Neural cell (in vitro differentiated cells): Measurements from ENCODE around the gene SYK. TPM values are rescaled to one million over a fixed set of nuclear protein-coding genes. Genes with fewer than 3 reads are reported as not detected.

Source experiments
- H2AFZ ChIP-seq: fragments of 200-600, 300-800 bp; sonication (generic), shearing (Covaris generic); 2 replicates; pipeline ENCODE4 v1.6.0; 2014; ENCODE audit warnings: low read depth, mild to moderate bottlenecking, antibody characterized with exemption, low read length, moderate library complexity
- H3F3A ChIP-seq: fragments of 200-600 bp; shearing (Covaris generic); 2 replicates; pipeline ENCODE4 v1.6.1; 2016; ENCODE audit warnings: mild to moderate bottlenecking, moderate library complexity, mixed read lengths, antibody characterized with exemption, low read length; ENCODE audit not compliant: insufficient read depth, poor library complexity, severe bottlenecking
- H3K27ac ChIP-seq: fragments of 200-600, 300-800 bp; sonication (generic), shearing (Covaris generic); 2 replicates; pipeline ENCODE4 v1.5.1; 2014; ENCODE audit warnings: mild to moderate bottlenecking, low read length, moderate library complexity
- H3K27me3 ChIP-seq: fragments of 300-800, 200-600 bp; sonication (generic), shearing (Covaris generic); 2 replicates; pipeline ENCODE4 v1.6.0; 2014; ENCODE audit warnings: mild to moderate bottlenecking, low read depth, low read length, moderate library complexity; ENCODE audit not compliant: insufficient read depth
- H3K36me3 ChIP-seq: fragments of 300-800, 200-600 bp; sonication (generic), shearing (Covaris generic); 2 replicates; pipeline ENCODE4 v1.5.1; 2014; ENCODE audit warnings: mild to moderate bottlenecking, antibody characterized with exemption, low read length, moderate library complexity; ENCODE audit not compliant: insufficient read depth
- H3K4me2 ChIP-seq: fragments of 300-800, 200-600 bp; sonication (generic), shearing (Covaris generic); 2 replicates; pipeline ENCODE4 v1.6.0; 2014; ENCODE audit warnings: mild to moderate bottlenecking, low read length
- H3K4me3 ChIP-seq: fragments of 300-800, 200-600 bp; sonication (generic), shearing (Covaris generic); 2 replicates; pipeline ENCODE4 v1.5.1; 2014; ENCODE audit warnings: mild to moderate bottlenecking, low read length, moderate library complexity
- H3K79me2 ChIP-seq: fragments of 200-600 bp; shearing (Covaris generic); replicated peaks from 2 replicates; pipeline ENCODE4 v1.6.0; 2014; ENCODE audit warnings: mild to moderate bottlenecking, low read length, moderate library complexity; ENCODE audit not compliant: insufficient read depth
- H3K9ac ChIP-seq: fragments of 300-800, 200-600 bp; sonication (generic), shearing (Covaris generic); 2 replicates; pipeline ENCODE4 v1.6.1; 2016; ENCODE audit warnings: mild to moderate bottlenecking, low read length, mixed read lengths
- H3K9me2 ChIP-seq: fragments of 200-600 bp; shearing (Covaris generic); 2 replicates; pipeline ENCODE4 v1.6.1; 2016; ENCODE audit warnings: mild to moderate bottlenecking, low read length, mixed read lengths; ENCODE audit not compliant: insufficient read depth
- H3K9me3 ChIP-seq: fragments of 200-600, 300-800 bp; sonication (generic), shearing (Covaris generic); 2 replicates; pipeline ENCODE4 v1.6.1; 2016; ENCODE audit warnings: mild to moderate bottlenecking, mixed run types, low read length, moderate library complexity, mixed read lengths
- H4K20me1 ChIP-seq: fragments of 200-600 bp; shearing (Covaris generic); 2 replicates; pipeline ENCODE4 v1.6.1; 2016; ENCODE audit warnings: mild to moderate bottlenecking, mixed run types; ENCODE audit not compliant: insufficient read depth
- CTCF ChIP-seq: fragments of 450-650 bp; IDR thresholded peaks from 2 replicates; pipeline ENCODE4 v1.5.1; 2014; ENCODE audit warnings: antibody characterized with exemption, mild to moderate bottlenecking, moderate library complexity; ENCODE audit not compliant: poor library complexity, severe bottlenecking
- EP300 ChIP-seq: fragments of 450-650 bp; conservative IDR thresholded peaks from 2 replicates; pipeline ENCODE4 v1.6.1; 2014; ENCODE audit warnings: antibody characterized with exemption, mild to moderate bottlenecking, moderate library complexity; ENCODE audit not compliant: poor library complexity, severe bottlenecking
- EZH2 ChIP-seq: fragments of 200-600, 300-800 bp; shearing (Covaris generic), sonication (generic); IDR thresholded peaks from 2 replicates; pipeline ENCODE4 v1.6.1; 2014; ENCODE audit warnings: antibody characterized with exemption, low read length, borderline replicate concordance, mild to moderate bottlenecking; ENCODE audit not compliant: insufficient read depth, poor library complexity, severe bottlenecking
- MXI1 ChIP-seq: fragments of 450-650 bp; conservative IDR thresholded peaks from 2 replicates; pipeline ENCODE4 v1.6.1; 2014; ENCODE audit warnings: antibody characterized with exemption, mild to moderate bottlenecking; ENCODE audit not compliant: poor library complexity, severe bottlenecking
- POLR2AphosphoS5 ChIP-seq: IDR thresholded peaks from 2 replicates; pipeline ENCODE4 v1.6.1; 2012
- RAD21 ChIP-seq: fragments of 450-650 bp; conservative IDR thresholded peaks from 2 replicates; pipeline ENCODE4 v1.6.1; 2014; ENCODE audit warnings: antibody characterized with exemption, mild to moderate bottlenecking, moderate library complexity
- REST ChIP-seq: IDR thresholded peaks from 2 replicates; pipeline ENCODE4 v1.6.1; 2012; ENCODE audit warnings: borderline replicate concordance
- SMC3 ChIP-seq: fragments of 450-650 bp; conservative IDR thresholded peaks from 2 replicates; pipeline ENCODE4 v1.6.1; 2014; ENCODE audit warnings: antibody characterized with exemption, mild to moderate bottlenecking, moderate library complexity; ENCODE audit not compliant: poor library complexity
- TAF1 ChIP-seq: IDR thresholded peaks from 2 replicates; pipeline ENCODE4 v1.6.1; 2012; ENCODE audit warnings: low read depth
- polyA plus RNA-seq: library from polyadenylated mRNA; depleted of rRNA; stranded (reverse); fragments of >200 nt; gene quantifications from 2 replicates; pipeline ENCODE4 v1.2.3, GENCODE V29; 2014

Gene SYK
- polyA plus RNA-seq, 1 donor from 2014 or later = not detected

- Histone ChIP-seq H3K27me3 (no peaks in the 10 kb centered on the region), H3K36me3 (no peaks in the 10 kb centered on the region), H3K27ac (no peak overlapping the region), H3K9me3 (no peaks in the 10 kb centered on the region), H3K79me2 (no peaks in the 10 kb centered on the region), H3K4me3 (no peak overlapping the region), H3K9ac (no peak overlapping the region), H4K20me1 (no peaks in the 10 kb centered on the region), H2AFZ (no peak overlapping the region), H3F3A (no peaks in the 10 kb centered on the region), H3K9me2 (no peaks in the 10 kb centered on the region), H3K4me2 (no peak overlapping the region)
- TF ChIP-seq REST (no peak), MXI1 (no peak), SMC3 (no peak), TAF1 (no peak), EZH2 (no peak), CTCF (no peak), EP300 (no peak), RAD21 (no peak), POLR2AphosphoS5 (no peak)
Measured at GRCh38 chr9:90900130-90900529, 98.5 kb downstream of the SYK start.

GRCh38 chr9:90901933-90902332 is 100.3 kb downstream of the SYK start:
- H3K79me2 ChIP-seq = no peaks in the 10 kb centered on the region
- no peaks in the 10 kb centered on the region for H3F3A ChIP-seq
- H3K27me3 ChIP-seq = no peaks in the 10 kb centered on the region
- no peaks in the 10 kb centered on the region for H4K20me1 ChIP-seq
- H3K27ac ChIP-seq = no peak overlapping the region
- no peak for TF ChIP-seq TAF1
- no peak for TF ChIP-seq SMC3
- TF ChIP-seq POLR2AphosphoS5 = no peak
- no peak for TF ChIP-seq RAD21
- TF ChIP-seq CTCF = no peak
- TF ChIP-seq EZH2 = no peak
- TF ChIP-seq EP300 = no peak
- no peak for TF ChIP-seq MXI1
- no peak for TF ChIP-seq REST
- no peaks in the 10 kb centered on the region for H3K9me3 ChIP-seq
- H3K36me3 ChIP-seq = no peaks in the 10 kb centered on the region
- H3K4me2 ChIP-seq = no peak overlapping the region
- no peak overlapping the region for H3K9ac ChIP-seq
- H3K9me2 ChIP-seq = no peaks in the 10 kb centered on the region
- H3K4me3 ChIP-seq = no peak overlapping the region
- H2AFZ ChIP-seq = no peak overlapping the region
